ENCODE data around the gene ACSS3. TPM values are rescaled to one million over a fixed set of nuclear protein-coding genes. Genes with fewer than 3 reads are reported as not detected.

Gene ACSS3
- total RNA-seq, 1 donor from 2014 or later, result 18.7 TPM

- Mint-ChIP-seq H3K9me3 (ENCODE audit: unreplicated experiment) (no peaks in the 10 kb centered on the region), H3K27me3 (ENCODE audit: unreplicated experiment) (no peaks in the 10 kb centered on the region), H3K4me1 (ENCODE audit: unreplicated experiment) (no peaks in the 10 kb centered on the region), H3K36me3 (ENCODE audit: low read depth, unreplicated experiment) (no peaks in the 10 kb centered on the region), H3K4me3 (ENCODE audit: unreplicated experiment) (no peak overlapping the region), H3K27ac (ENCODE audit: unreplicated experiment) (no peak overlapping the region)
- peak; percentile 5 for DNase-seq (ENCODE audit: low spot score)
- no peak for TF ChIP-seq CTCF (IDR thresholded peaks at IDR 0.05; ENCODE audit: unreplicated experiment)
Measured at GRCh38 chr12:81300454-81300853, 222.6 kb downstream of the ACSS3 start.

DNA sequence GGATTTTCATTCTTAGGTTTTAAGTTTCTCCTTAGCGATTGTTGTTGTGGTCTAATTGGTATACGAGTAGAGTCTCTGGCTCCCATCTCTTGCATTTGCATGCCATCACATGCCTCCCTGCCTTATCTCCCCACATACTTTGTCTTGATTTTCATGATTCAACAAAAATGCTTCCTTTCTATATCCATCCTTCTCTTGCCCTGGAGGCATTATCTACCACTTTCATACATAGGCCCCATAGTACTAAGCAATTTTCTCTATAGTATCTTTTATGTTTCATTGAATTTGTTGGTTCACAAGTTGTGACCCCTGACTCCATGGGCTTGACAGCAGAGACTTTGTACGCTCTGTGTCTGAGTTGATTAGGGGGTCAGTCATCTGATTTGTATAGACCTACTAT, 226.1 kb downstream of the ACSS3 start:
- no peak for TF ChIP-seq CTCF (IDR thresholded peaks at IDR 0.05; ENCODE audit: unreplicated experiment)
- no peaks in the 10 kb centered on the region for H3K4me1 Mint-ChIP-seq (ENCODE audit: unreplicated experiment)
- no peak for DNase-seq (ENCODE audit: low spot score)
- H3K27me3 Mint-ChIP-seq (ENCODE audit: unreplicated experiment), result no peaks in the 10 kb centered on the region
- H3K27ac Mint-ChIP-seq (ENCODE audit: unreplicated experiment), result no peak overlapping the region
- no peaks in the 10 kb centered on the region for H3K9me3 Mint-ChIP-seq (ENCODE audit: unreplicated experiment)
- H3K36me3 Mint-ChIP-seq (ENCODE audit: low read depth, unreplicated experiment), result no peaks in the 10 kb centered on the region
- H3K4me3 Mint-ChIP-seq (ENCODE audit: unreplicated experiment), result no peak overlapping the region

Small RNA genes within 50 kb of the gene (microRNA-seq; reads per million reads assigned to microRNA genes)
- gene MIR4699 (ENCODE audit: unreplicated experiment), result 0.21 reads per million

Other genes starting within 250 kb of the ACSS3 start
- gene LIN7A, start 140.1 kb upstream of the ACSS3 start, total RNA-seq (ENCODE audit: unreplicated experiment), result 34.0 TPM